Activated naive CD4-positive, alpha-beta T cell treated with anti-CD3 and anti-CD28 coated beads, Interleukin-2, amount 50 U/mL, for 72 hours (primary cell): ENCODE measurements around the gene SMPD3. TPM values are rescaled to one million over a fixed set of nuclear protein-coding genes. Genes with fewer than 3 reads are reported as not detected.

Experiments used
- ATAC-seq, 2 donors: fragments of 150-1000 bp; cut with Tn5 transposase; 2 replicates each; pipeline ENCODE4 v1.10.0; 2021; ENCODE audit warnings: mild to moderate bottlenecking in 2 of 2, moderate library complexity in 2 of 2
- DNase-seq, 2 donors: peaks; one replicate each; pipeline ENCODE4 v3.0.0; 2021 to 2022; ENCODE audit warnings: low spot score in 2 of 2
- H3K27ac Mint-ChIP-seq, 2 donors: one replicate each; pipeline ENCODE4 v1.8.0; 2022; ENCODE audit warnings: mild to moderate bottlenecking in 2 of 2, mixed read lengths in 2 of 2
- H3K36me3 Mint-ChIP-seq, 2 donors: one replicate each; pipeline ENCODE4 v1.8.0; 2022; ENCODE audit warnings: mixed read lengths in 2 of 2
- H3K9me3 Mint-ChIP-seq, 2 donors: one replicate each; pipeline ENCODE4 v1.8.0; 2022; ENCODE audit warnings: mixed read lengths in 2 of 2
- total RNA-seq, 2 donors: library from RNA; stranded (reverse); gene quantifications; one replicate each; pipeline ENCODE4 v1.2.3, GENCODE V29; 2022

SMPD3 gene
- total RNA-seq, 2 donors from 2014 or later, result 0.12 to 1.0 TPM

- no peak for ATAC-seq
- Mint-ChIP-seq H3K36me3 (no peaks in the 10 kb centered on the region), H3K9me3 (no peaks in the 10 kb centered on the region), H3K27ac (no peak overlapping the region)
- DNase-seq, result no peak
Observed at GRCh38 chr16:68452176-68452575, 3.9 kb upstream of the SMPD3 start.

GRCh38 chr16:68451676-68452075, 3.4 kb upstream of the SMPD3 start:
- Mint-ChIP-seq H3K9me3 (no peaks in the 10 kb centered on the region), H3K36me3 (no peaks in the 10 kb centered on the region), H3K27ac (no peak overlapping the region)
- no peak for DNase-seq
- no peak for ATAC-seq

- no peak overlapping the region for H3K27ac Mint-ChIP-seq
- no peak for DNase-seq
- no peaks in the 10 kb centered on the region for H3K9me3 Mint-ChIP-seq
- no peak for ATAC-seq
- H3K36me3 Mint-ChIP-seq, result no peaks in the 10 kb centered on the region
Observed at GRCh38 chr16:68450741-68451255, 2.5 kb upstream of the SMPD3 start.

- no peaks in the 10 kb centered on the region for H3K36me3 Mint-ChIP-seq
- no peak overlapping the region for H3K27ac Mint-ChIP-seq
- ATAC-seq, result peak in 1 of 2 donors; percentile 18
- DNase-seq, result no peak
- no peaks in the 10 kb centered on the region for H3K9me3 Mint-ChIP-seq
Observed at GRCh38 chr16:68447653-68448359, 502 bp downstream of the SMPD3 start.

GRCh38 chr16:68446681-68447652, 1.3 kb downstream of the SMPD3 start:
- no peak for ATAC-seq
- H3K27ac Mint-ChIP-seq, result no peak overlapping the region

GRCh38 chr16:68445458-68445857, 2.9 kb downstream of the SMPD3 start:
- Mint-ChIP-seq H3K36me3 (no peaks in the 10 kb centered on the region), H3K27ac (no peak overlapping the region), H3K9me3 (no peaks in the 10 kb centered on the region)
- peak in 1 of 2 donors; percentile 76 for DNase-seq
- ATAC-seq, result no peak

More at GRCh38 chr16:68446681-68447652, 1.3 kb downstream of the SMPD3 start:
- H3K36me3 Mint-ChIP-seq, result no peaks in the 10 kb centered on the region
- H3K9me3 Mint-ChIP-seq, result no peaks in the 10 kb centered on the region
- DNase-seq, result no peak

GRCh38 chr16:68444056-68444657, 4.2 kb downstream of the SMPD3 start:
- ATAC-seq (no peak), DNase-seq (no peak)
- Mint-ChIP-seq H3K9me3 (no peaks in the 10 kb centered on the region), H3K36me3 (no peaks in the 10 kb centered on the region), H3K27ac (no peak overlapping the region)

- Mint-ChIP-seq H3K27ac (no peak overlapping the region), H3K36me3 (peaks cover 9 to 11% of the 10 kb centered on the region in 2 donors), H3K9me3 (peaks cover 9 to 14% of the 10 kb centered on the region in 2 donors)
- ATAC-seq (no peak), DNase-seq (no peak)
Observed at GRCh38 chr16:68436581-68436980, 11.7 kb downstream of the SMPD3 start.

GRCh38 chr16:68434624-68435210, 13.6 kb downstream of the SMPD3 start:
- DNase-seq (no peak), ATAC-seq (no peak)
- H3K36me3 Mint-ChIP-seq, result peaks cover 9 to 11% of the 10 kb centered on the region in 2 donors
- H3K27ac Mint-ChIP-seq, result no peak overlapping the region
- peaks cover 9 to 14% of the 10 kb centered on the region in 2 donors for H3K9me3 Mint-ChIP-seq

GRCh38 chr16:68433316-68433715, 15.0 kb downstream of the SMPD3 start:
- peaks cover 9 to 14% of the 10 kb centered on the region in 2 donors for H3K9me3 Mint-ChIP-seq
- H3K27ac Mint-ChIP-seq, result no peak overlapping the region
- DNase-seq, result no peak
- peaks cover 9 to 11% of the 10 kb centered on the region in 2 donors for H3K36me3 Mint-ChIP-seq
- ATAC-seq, result no peak

GRCh38 chr16:68432701-68433100, 15.6 kb downstream of the SMPD3 start:
- Mint-ChIP-seq H3K9me3 (peaks cover 9 to 14% of the 10 kb centered on the region in 2 donors), H3K36me3 (peaks cover 9 to 10% of the 10 kb centered on the region in 2 donors), H3K27ac (no peak overlapping the region)
- ATAC-seq (no peak), DNase-seq (no peak)

- Mint-ChIP-seq H3K27ac (no peak overlapping the region), H3K9me3 (no peaks in the 10 kb centered on the region), H3K36me3 (no peaks in the 10 kb centered on the region)
- ATAC-seq (no peak), DNase-seq (no peak)
Observed at GRCh38 chr16:68429076-68429854, 19.0 kb downstream of the SMPD3 start.

- Mint-ChIP-seq H3K36me3 (no peaks in the 10 kb centered on the region), H3K9me3 (no peaks in the 10 kb centered on the region), H3K27ac (no peak overlapping the region)
- ATAC-seq, result no peak
- no peak for DNase-seq
Observed at GRCh38 chr16:68427649-68428303, 20.5 kb downstream of the SMPD3 start.

GRCh38 chr16:68426347-68426652, 22.0 kb downstream of the SMPD3 start:
- no peaks in the 10 kb centered on the region for H3K36me3 Mint-ChIP-seq
- H3K9me3 Mint-ChIP-seq, result no peaks in the 10 kb centered on the region
- ATAC-seq (peak in 1 of 2 donors; percentile 53), DNase-seq (no peak)
- no peak overlapping the region for H3K27ac Mint-ChIP-seq

- DNase-seq (no peak), ATAC-seq (no peak)
- no peaks in the 10 kb centered on the region for H3K36me3 Mint-ChIP-seq
- H3K9me3 Mint-ChIP-seq, result no peaks in the 10 kb centered on the region
- no peak overlapping the region for H3K27ac Mint-ChIP-seq
Observed at GRCh38 chr16:68425498-68426346, 22.6 kb downstream of the SMPD3 start.
